H1 (cell line): ENCODE data around the gene RALA. TPM values are rescaled to one million over a fixed set of nuclear protein-coding genes. Genes with fewer than 3 reads are reported as not detected.

ENCODE experiments used
- CTCF ChIA-PET: fragments of 300-600 bp; sonication (Branson Sonifier 250); formaldehyde crosslinking; loops from one replicate; lab custom pipeline; 2021; ENCODE audit not compliant: partially characterized antibody; lab: Charles Lee
- POLR2A ChIA-PET: fragments of 300-600 bp; sonication (Branson Sonifier 250); formaldehyde crosslinking; loops from one replicate; lab custom pipeline; 2021; ENCODE audit warnings: inconsistent platforms; ENCODE audit not compliant: partially characterized antibody; lab: Charles Lee
- DNase-seq, 2 experiments: peaks; one replicate each; pipeline versions ENCODE4 v3.0.0 to v3.0.0-alpha.2; 2010 to 2022; ENCODE audit warnings: low spot score in 2 of 2, low read depth in 1 of 2, mixed read lengths in 1 of 2
- FAIRE-seq: peaks from 2 replicates; lab custom pipeline; 2011; peaks lifted over from hg19 to GRCh38; lab: Jason Lieb, UNC
- H2AFZ ChIP-seq: 2 replicates; pipeline ENCODE4 v1.8.1; 2012; ENCODE audit warnings: low read length, inconsistent platforms
- H2AK5ac ChIP-seq: 2 replicates; pipeline ENCODE4 v1.6.1; 2013; ENCODE audit warnings: low read depth, low read length
- H2BK120ac ChIP-seq: replicated peaks from 2 replicates; pipeline ENCODE3; 2013; ENCODE audit warnings: low read depth, low read length, inconsistent platforms
- H2BK12ac ChIP-seq: 2 replicates; pipeline ENCODE4 v1.6.1; 2013; ENCODE audit warnings: low read depth, low read length
- H2BK15ac ChIP-seq: 2 replicates; pipeline ENCODE4 v1.6.1; 2013; ENCODE audit warnings: low read length
- H2BK20ac ChIP-seq: 2 replicates; pipeline ENCODE4 v1.6.1; 2013; ENCODE audit warnings: low read length
- H2BK5ac ChIP-seq: 2 replicates; pipeline ENCODE4 v1.6.1; 2013; ENCODE audit warnings: low read depth, low read length
- H3K14ac ChIP-seq: 2 replicates; pipeline ENCODE4 v1.6.1; 2013; ENCODE audit warnings: inconsistent platforms; ENCODE audit not compliant: insufficient read length
- H3K18ac ChIP-seq: 2 replicates; pipeline ENCODE4 v1.6.1; 2013; ENCODE audit warnings: low read length; ENCODE audit errors: extremely low read depth
- H3K23ac ChIP-seq: 2 replicates; pipeline ENCODE4 v1.6.1; 2013; ENCODE audit warnings: inconsistent platforms; ENCODE audit not compliant: insufficient read length
- H3K23me2 ChIP-seq: 2 replicates; pipeline ENCODE4 v1.6.1; 2013; ENCODE audit warnings: low read depth, low read length
- H3K27ac ChIP-seq: 2 replicates; pipeline ENCODE4 v1.6.1; 2011; ENCODE audit warnings: low read depth, low read length, inconsistent platforms
- H3K27me3 ChIP-seq, 4 experiments: replicated peaks in 1 of 4; 1 replicate in 1 of 4; 2 replicates in 3 of 4; pipeline versions ENCODE4 v1.6.1 to v1.8.1; 2011 to 2013; ENCODE audit warnings: low read length in 3 of 4, mild to moderate bottlenecking in 3 of 4, inconsistent platforms in 2 of 4, mixed read lengths in 2 of 4, moderate library complexity in 1 of 4; ENCODE audit not compliant: control insufficient read depth in 3 of 4, insufficient read depth in 3 of 4; ENCODE audit errors: extremely low read depth in 1 of 4
- H3K36me3 ChIP-seq, 4 experiments: 2 replicates each; pipeline versions ENCODE4 v1.6.1 to v1.8.1; 2011 to 2013; ENCODE audit warnings: mild to moderate bottlenecking in 4 of 4, low read length in 3 of 4, moderate library complexity in 2 of 4, control low read depth in 1 of 4, inconsistent platforms in 1 of 4; ENCODE audit not compliant: insufficient read depth in 4 of 4, control insufficient read depth in 2 of 4
- H3K4ac ChIP-seq: replicated peaks from 2 replicates; pipeline ENCODE3; 2013; ENCODE audit warnings: low read length, low read depth, mixed read lengths, inconsistent platforms; ENCODE audit not compliant: insufficient read length
- H3K4me1 ChIP-seq, 4 experiments: replicated peaks in 1 of 4; 1 replicate in 1 of 4; 2 replicates in 3 of 4; pipeline versions ENCODE4 v1.6.1 to v1.8.1; 2011 to 2013; ENCODE audit warnings: low read length in 3 of 4, inconsistent platforms in 2 of 4, mixed read lengths in 1 of 4; ENCODE audit not compliant: insufficient read depth in 4 of 4, control insufficient read depth in 3 of 4
- H3K4me2 ChIP-seq, 2 experiments: 2 replicates each; pipeline versions ENCODE4 v1.6.1 to v1.8.1; 2011 to 2013; ENCODE audit warnings: low read depth in 2 of 2, low read length in 2 of 2, control low read depth in 1 of 2, inconsistent platforms in 1 of 2, mild to moderate bottlenecking in 1 of 2; ENCODE audit not compliant: insufficient read depth in 1 of 2
- H3K4me3 ChIP-seq, 4 experiments: fragments of 200-600, 300-600 bp in 1 of 4; sonication (generic), shearing (Covaris generic), sonication (Bioruptor Twin) in 1 of 4; 2 replicates each; pipeline versions ENCODE4 v1.5.1 to v1.8.1; 2011 to 2016; ENCODE audit warnings: low read length in 4 of 4, low read depth in 3 of 4, control low read depth in 2 of 4, inconsistent platforms in 2 of 4, mild to moderate bottlenecking in 2 of 4, mixed read lengths in 1 of 4, moderate library complexity in 1 of 4; ENCODE audit not compliant: insufficient read depth in 2 of 4; ENCODE audit errors: extremely low read depth in 1 of 4
- H3K56ac ChIP-seq: replicated peaks from 2 replicates; pipeline ENCODE3; 2013; ENCODE audit warnings: low read depth, mild to moderate bottlenecking, mixed read lengths, low read length, inconsistent platforms; ENCODE audit not compliant: insufficient read length
- H3K79me1 ChIP-seq: 2 replicates; pipeline ENCODE4 v1.6.1; 2013; ENCODE audit warnings: low read depth, low read length, control low read depth
- H3K79me2 ChIP-seq, 2 experiments: 2 replicates each; pipeline versions ENCODE4 v1.6.1 to v1.8.1; 2012 to 2013; ENCODE audit warnings: low read length in 2 of 2, mild to moderate bottlenecking in 2 of 2, inconsistent platforms in 1 of 2; ENCODE audit not compliant: insufficient read depth in 2 of 2, control insufficient read depth in 1 of 2
- H3K9ac ChIP-seq, 4 experiments: replicated peaks in 1 of 4; 1 replicate in 1 of 4; 2 replicates in 3 of 4; pipeline versions ENCODE4 v1.6.1 to v1.8.1; 2011 to 2013; ENCODE audit warnings: low read depth in 3 of 4, low read length in 3 of 4, control low read depth in 2 of 4, mild to moderate bottlenecking in 2 of 4, moderate library complexity in 2 of 4, inconsistent platforms in 1 of 4; ENCODE audit errors: extremely low read depth in 1 of 4
- H3K9me3 ChIP-seq, 2 experiments: 2 replicates each; pipeline versions ENCODE4 v1.6.1 to v1.8.1; 2012 to 2013; ENCODE audit warnings: mild to moderate bottlenecking in 2 of 2, moderate library complexity in 2 of 2, control low read depth in 1 of 2, inconsistent platforms in 1 of 2, low read depth in 1 of 2, low read length in 1 of 2, mixed read lengths in 1 of 2; ENCODE audit not compliant: insufficient read depth in 2 of 2
- H4K20me1 ChIP-seq, 2 experiments: replicated peaks in 1 of 2; 2 replicates each; pipeline versions ENCODE3 to v1.8.1; 2011 to 2013; ENCODE audit warnings: inconsistent platforms in 2 of 2, low read length in 2 of 2, mild to moderate bottlenecking in 1 of 2; ENCODE audit not compliant: insufficient read depth in 2 of 2, control insufficient read depth in 1 of 2
- H4K5ac ChIP-seq: 2 replicates; pipeline ENCODE4 v1.6.1; 2013; ENCODE audit warnings: low read length, low read depth, mixed read lengths, inconsistent platforms; ENCODE audit not compliant: insufficient read length
- H4K8ac ChIP-seq: 2 replicates; pipeline ENCODE4 v1.8.0; 2013; ENCODE audit warnings: mild to moderate bottlenecking, moderate library complexity, low read length, inconsistent platforms; ENCODE audit not compliant: insufficient read depth; ENCODE audit errors: extremely low read depth
- H4K91ac ChIP-seq: replicated peaks from 2 replicates; pipeline ENCODE3; 2013; ENCODE audit warnings: low read length, mixed read lengths, inconsistent platforms; ENCODE audit not compliant: insufficient read length
- CBX8 ChIP-seq: fragments of 300-800, 300-1000 bp; sonication (generic); IDR thresholded peaks from 2 replicates; pipeline ENCODE4 v1.7.1; 2016; ENCODE audit warnings: low read depth, low read length, borderline replicate concordance
- CEBPB ChIP-seq: IDR thresholded peaks from 2 replicates; pipeline ENCODE4 v1.6.1; 2012; ENCODE audit warnings: low read depth, low read length
- CREB1 ChIP-seq: IDR thresholded peaks from 2 replicates; pipeline ENCODE4 v1.6.1; 2012; ENCODE audit warnings: inconsistent platforms
- POU5F1 ChIP-seq: IDR thresholded peaks from 2 replicates; pipeline ENCODE4 v1.6.1; 2011; ENCODE audit warnings: low read depth, mild to moderate bottlenecking, low read length, moderate library complexity
- SIN3A ChIP-seq, 2 experiments: IDR thresholded peaks in 1 of 2; conservative IDR thresholded peaks in 1 of 2; 2 replicates each; pipeline ENCODE4 v1.6.1; 2011 to 2012; ENCODE audit warnings: low read length in 2 of 2, improper control_type of control experiment in 1 of 2, low read depth in 1 of 2, mild to moderate bottlenecking in 1 of 2
- SIRT6 ChIP-seq: IDR thresholded peaks from one replicate; pipeline ENCODE4 v1.7.1; 2012; ENCODE audit warnings: low read length, inconsistent platforms
- WGBS, 2 experiments: shearing (Covaris generic) in 1 of 2; methylation state at CpG; one replicate each; pipeline versions ENCODE4 v1.1.6 to v1.1.7; 2013 to 2015; ENCODE audit warnings: low lambda C conversion rate in 2 of 2, mixed read lengths in 2 of 2, inconsistent platforms in 1 of 2, low coverage in 1 of 2, missing lambda C conversion rate in 1 of 2; ENCODE audit not compliant: insufficient replicate concordance in 2 of 2, insufficient coverage in 1 of 2, insufficient read length in 1 of 2; ENCODE audit errors: extremely low coverage in 1 of 2, missing lambda C conversion rate in 1 of 2; 5-methylcytosine and 5-hydroxymethylcytosine counted together
- polyA plus RNA-seq, 7 experiments: library from polyadenylated mRNA; depleted of rRNA in 3 of 7; stranded (reverse) in 5 of 7; unstranded in 2 of 7; fragments of >200 nt in 5 of 7; fragments of 200-250 nt in 2 of 7; gene quantifications; 1 replicate in 5 of 7; 2 replicates in 1 of 7; 4 replicates in 1 of 7; pipeline versions ENCODE4 v1.2.1 to v1.2.3, GENCODE V29; 2011 to 2013; ENCODE audit warnings: missing spikeins in 2 of 7, mixed read lengths in 2 of 7
- total RNA-seq: library from RNA; stranded (reverse); fragmentation: NEBNext Ultra II Directional; extraction: Animal tissue kit (Norgen Biotek cat#: 25700); gene quantifications from 2 replicates; pipeline ENCODE4 v1.2.1, GENCODE V29; 2021

RALA gene
- total and polyA plus RNA-seq, 2 of the 8 experiments (the other 6 are each of a cell fraction or from before 2014, with no cell fraction given), result 24.1 to 72.8 TPM

DNA sequence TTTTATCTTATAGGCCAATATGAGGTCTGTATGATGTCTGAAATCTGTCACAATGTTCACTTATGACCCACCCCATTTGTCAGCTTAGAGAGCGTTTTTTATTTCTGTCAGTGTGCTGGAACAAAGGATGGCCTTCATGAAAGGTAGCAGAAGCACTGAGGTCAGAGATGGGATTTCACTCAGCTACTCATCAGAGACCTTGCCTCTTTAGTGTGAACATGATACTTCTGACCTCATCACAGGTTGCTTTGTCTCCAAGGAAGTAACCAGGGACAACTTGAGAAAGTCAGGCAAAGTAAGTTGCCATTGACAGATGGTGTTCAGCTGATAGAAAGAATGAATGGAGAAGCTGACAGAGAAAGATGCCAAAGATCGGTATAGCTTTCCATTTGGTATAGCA lies 40.8 kb upstream of the RALA start:
- peaks cover 0 to 2% (median 0%) of the 10 kb centered on the region in 4 experiments; a peak in 1 of 8 replicates for H3K36me3 ChIP-seq
- FAIRE-seq (no peak), DNase-seq (no peak)
- H3K4me2 ChIP-seq, result no peak overlapping the region
- POLR2A ChIA-PET, result interaction anchor here (1.1 kb wide), 1 partner anchor 164 kb away, joined by 4 read pairs; no protein-coding TSS in a partner anchor
- H2BK12ac ChIP-seq, result no peak overlapping the region
- no peak overlapping the region for H3K18ac ChIP-seq
- WGBS, 2 experiments, result 90% methylated on average over 2 of the region's 2 CpGs; no CpG with 5 or more reads in 1 of the 2 experiments
- no peak overlapping the region for H2BK120ac ChIP-seq
- no peak overlapping the region for H3K23ac ChIP-seq
- no peak overlapping the region for H3K27ac ChIP-seq
- no peak overlapping the region for H3K4ac ChIP-seq
- H2BK15ac ChIP-seq, result no peak overlapping the region
- no peaks in the 10 kb centered on the region for H3K79me1 ChIP-seq
- H4K91ac ChIP-seq, result no peak overlapping the region
- H4K8ac ChIP-seq, result no peak overlapping the region
- no peaks in the 10 kb centered on the region for H3K23me2 ChIP-seq
- H3K9ac ChIP-seq, result no peak overlapping the region
- no peaks in the 10 kb centered on the region for H3K79me2 ChIP-seq
- no peak overlapping the region for H3K56ac ChIP-seq
- no peak overlapping the region for H3K4me3 ChIP-seq
- H2BK20ac ChIP-seq, result no peak overlapping the region
- H4K20me1 ChIP-seq, result no peaks in the 10 kb centered on the region
- no peak overlapping the region for H3K14ac ChIP-seq
- no peak overlapping the region for H2AK5ac ChIP-seq
- no peak overlapping the region for H2BK5ac ChIP-seq
- H3K9me3 ChIP-seq, result peaks cover 0 to 2% of the 10 kb centered on the region in 2 experiments; a peak in 2 of 4 replicates
- peaks cover 0 to 4% (median 2%) of the 10 kb centered on the region in 4 experiments; a peak in 4 of 7 replicates for H3K4me1 ChIP-seq
- CTCF ChIA-PET, result interaction anchor here (0.9 to 8.5 kb wide), 9 partner anchors 11 to 177 kb away, joined by 3 to 406 read pairs (median 34); partner anchors contain the start of gene RALA
- no peak overlapping the region for H2AFZ ChIP-seq
- H3K27me3 ChIP-seq, result no peaks in the 10 kb centered on the region
- no peak overlapping the region for H4K5ac ChIP-seq
- no peak for TF ChIP-seq POU5F1
- TF ChIP-seq CREB1, result no peak
- no peak for TF ChIP-seq SIN3A (conservative IDR thresholded peaks at IDR 0.05 in 1 of 2, IDR thresholded peaks at IDR 0.05 in 1 of 2; ENCODE audit: low read depth in 1 of 2, low read length in 2 of 2)
- no peak for TF ChIP-seq CEBPB
- no peak for TF ChIP-seq SIRT6
- no peak for TF ChIP-seq CBX8
